GDM1 (cell line): Measurements from ENCODE around the gene CIDEB.
"Not testable (repeated sequence)": the region's sequence is repeated elsewhere in the genome, so short reads cannot be mapped to it uniquely, and the experiment has no call there.

Experiments
- DNase-seq: peaks from one replicate; lab custom pipeline; 2025; lab: John Stamatoyannopoulos, UW

Gene CIDEB

GRCh38 chr14:24307575-24308341 is at the start of gene CIDEB:
CIDEB (minus strand) TSS chr14:24307977; CDS start chr14:24307858, 119 bp downstream.
- peak; percentile 48 for DNase-seq

GRCh38 chr14:24356208-24356607 is 48.4 kb upstream of the CIDEB start:
- DNase-seq = no peak

GRCh38 chr14:24355009-24355408 is 47.2 kb upstream of the CIDEB start:
- no peak for DNase-seq

- not testable (repeated sequence) for DNase-seq
These were observed 46.7 kb upstream of the CIDEB start for GRCh38 chr14:24354482-24354825.

GRCh38 chr14:24353559-24354481 is 46.0 kb upstream of the CIDEB start:
- no peak for DNase-seq

GRCh38 chr14:24351517-24351916 is 43.7 kb upstream of the CIDEB start:
- no peak for DNase-seq

- no peak for DNase-seq
These were observed 42.0 kb upstream of the CIDEB start for GRCh38 chr14:24349742-24350141.

- DNase-seq = no peak
These were observed 40.4 kb upstream of the CIDEB start for GRCh38 chr14:24348186-24348585.

- no peak for DNase-seq
These were observed 39.4 kb upstream of the CIDEB start for GRCh38 chr14:24347134-24347533.

- DNase-seq = no peak
These were observed 36.3 kb upstream of the CIDEB start for GRCh38 chr14:24343795-24344660.

- no peak for DNase-seq
These were observed 35.1 kb upstream of the CIDEB start for GRCh38 chr14:24342889-24343288.

- no peak for DNase-seq
These were observed 32.8 kb upstream of the CIDEB start for GRCh38 chr14:24340606-24341005.

- peak; percentile 23 for DNase-seq
These were observed 31.7 kb upstream of the CIDEB start, which contains the start of gene RIPK3 for GRCh38 chr14:24339284-24340151. RIPK3 (minus strand) TSS chr14:24339991; CDS start chr14:24339826, 165 bp downstream.

GRCh38 chr14:24338843-24339242 is 31.1 kb upstream of the CIDEB start:
- DNase-seq = no peak

GRCh38 chr14:24337824-24338175 is 30.0 kb upstream of the CIDEB start:
- DNase-seq = no peak

GRCh38 chr14:24337144-24337823 is 29.5 kb upstream of the CIDEB start:
- DNase-seq = no peak

- DNase-seq = peak; percentile 66
These were observed 27.8 kb upstream of the CIDEB start for GRCh38 chr14:24335461-24336171.

- DNase-seq = no peak
These were observed 26.9 kb upstream of the CIDEB start, which contains the start of gene ADCY4 for GRCh38 chr14:24334431-24335291. ADCY4 (minus strand) TSS chr14:24335071; CDS start chr14:24334652, 419 bp downstream.
